Trophoblast cell (in vitro differentiated cells and primary cell): ENCODE data around the gene EXOSC5.

Source experiments
- DNase-seq, 2 donors: peaks; one replicate each; pipeline ENCODE4 v3.0.0-alpha.2; 2016
- H2AFZ ChIP-seq: 2 replicates; pipeline ENCODE4 v1.6.1; 2013; ENCODE audit warnings: low read length, moderate library complexity, mild to moderate bottlenecking; ENCODE audit not compliant: insufficient read depth, poor library complexity
- H2AK5ac ChIP-seq: 2 replicates; pipeline ENCODE4 v1.6.1; 2013; ENCODE audit warnings: mild to moderate bottlenecking, low read length
- H2BK120ac ChIP-seq: 2 replicates; pipeline ENCODE4 v1.6.1; 2013; ENCODE audit warnings: low read length, mild to moderate bottlenecking, moderate library complexity; ENCODE audit not compliant: insufficient read depth, poor library complexity
- H2BK12ac ChIP-seq: 2 replicates; pipeline ENCODE4 v1.6.1; 2013; ENCODE audit warnings: mild to moderate bottlenecking, low read length, moderate library complexity
- H2BK5ac ChIP-seq: 2 replicates; pipeline ENCODE4 v1.6.1; 2013; ENCODE audit warnings: low read length, low read depth, moderate library complexity, mild to moderate bottlenecking; ENCODE audit not compliant: poor library complexity
- H3K14ac ChIP-seq: 2 replicates; pipeline ENCODE4 v1.6.1; 2013; ENCODE audit warnings: mild to moderate bottlenecking, low read length
- H3K18ac ChIP-seq: 2 replicates; pipeline ENCODE4 v1.6.1; 2013; ENCODE audit warnings: mild to moderate bottlenecking, low read length
- H3K23ac ChIP-seq: 2 replicates; pipeline ENCODE4 v1.6.1; 2013; ENCODE audit warnings: low read length
- H3K27ac ChIP-seq: 2 replicates; pipeline ENCODE4 v1.5.1; 2013; ENCODE audit warnings: low read depth, mild to moderate bottlenecking, inconsistent platforms, low read length, moderate library complexity
- H3K27me3 ChIP-seq: 2 replicates; pipeline ENCODE4 v1.6.1; 2013; ENCODE audit warnings: inconsistent platforms, mild to moderate bottlenecking, low read length, moderate library complexity; ENCODE audit not compliant: insufficient read depth
- H3K36me3 ChIP-seq, 2 experiments: 1 replicate in 1 of 2; 2 replicates in 1 of 2; pipeline ENCODE4 v1.6.1; 2013; ENCODE audit warnings: low read length in 2 of 2, mild to moderate bottlenecking in 2 of 2, moderate library complexity in 1 of 2; ENCODE audit not compliant: insufficient read depth in 2 of 2, control insufficient read depth in 1 of 2
- H3K4ac ChIP-seq: 2 replicates; pipeline ENCODE4 v1.6.1; 2013; ENCODE audit warnings: low read depth, mild to moderate bottlenecking, low read length, moderate library complexity
- H3K4me1 ChIP-seq, 2 experiments: 1 replicate in 1 of 2; 2 replicates in 1 of 2; pipeline ENCODE4 v1.6.1; 2013; ENCODE audit warnings: low read length in 2 of 2, mild to moderate bottlenecking in 2 of 2, moderate library complexity in 1 of 2; ENCODE audit not compliant: insufficient read depth in 2 of 2, control insufficient read depth in 1 of 2
- H3K4me2 ChIP-seq: 2 replicates; pipeline ENCODE4 v1.6.1; 2013; ENCODE audit warnings: inconsistent platforms, mild to moderate bottlenecking, low read length, moderate library complexity
- H3K4me3 ChIP-seq: 2 replicates; pipeline ENCODE4 v1.5.1; 2013; ENCODE audit warnings: mild to moderate bottlenecking, low read depth, low read length, inconsistent platforms
- H3K79me1 ChIP-seq: one replicate; pipeline ENCODE4 v1.6.1; 2013; ENCODE audit warnings: low read length
- H3K79me2 ChIP-seq: 2 replicates; pipeline ENCODE4 v1.6.1; 2013; ENCODE audit warnings: low read length, mild to moderate bottlenecking; ENCODE audit not compliant: control insufficient read depth, insufficient read depth, poor library complexity
- H3K9ac ChIP-seq: 2 replicates; pipeline ENCODE4 v1.6.1; 2013; ENCODE audit warnings: mild to moderate bottlenecking, low read length
- H3K9me3 ChIP-seq: 2 replicates; pipeline ENCODE4 v1.6.1; 2013; ENCODE audit warnings: low read depth, mild to moderate bottlenecking, control low read depth, inconsistent platforms, low read length; ENCODE audit not compliant: insufficient read depth
- H4K12ac ChIP-seq: 2 replicates; pipeline ENCODE4 v1.6.1; 2013; ENCODE audit warnings: low read depth, mild to moderate bottlenecking, low read length, moderate library complexity
- H4K8ac ChIP-seq: 2 replicates; pipeline ENCODE4 v1.6.1; 2013; ENCODE audit warnings: low read depth, mild to moderate bottlenecking, low read length, moderate library complexity
- H4K91ac ChIP-seq: one replicate; pipeline ENCODE4 v1.6.1; 2013; ENCODE audit warnings: low read depth, mild to moderate bottlenecking, low read length, moderate library complexity
- WGBS: extraction: QIAGEN DNeasy Blood & Tissue Kit; methylation state at CpG from one replicate; pipeline ENCODE4 v1.1.7; 2013; ENCODE audit warnings: missing lambda C conversion rate; ENCODE audit not compliant: insufficient read length, insufficient coverage; ENCODE audit errors: extremely low coverage; 5-methylcytosine and 5-hydroxymethylcytosine counted together

The EXOSC5 gene

DNA sequence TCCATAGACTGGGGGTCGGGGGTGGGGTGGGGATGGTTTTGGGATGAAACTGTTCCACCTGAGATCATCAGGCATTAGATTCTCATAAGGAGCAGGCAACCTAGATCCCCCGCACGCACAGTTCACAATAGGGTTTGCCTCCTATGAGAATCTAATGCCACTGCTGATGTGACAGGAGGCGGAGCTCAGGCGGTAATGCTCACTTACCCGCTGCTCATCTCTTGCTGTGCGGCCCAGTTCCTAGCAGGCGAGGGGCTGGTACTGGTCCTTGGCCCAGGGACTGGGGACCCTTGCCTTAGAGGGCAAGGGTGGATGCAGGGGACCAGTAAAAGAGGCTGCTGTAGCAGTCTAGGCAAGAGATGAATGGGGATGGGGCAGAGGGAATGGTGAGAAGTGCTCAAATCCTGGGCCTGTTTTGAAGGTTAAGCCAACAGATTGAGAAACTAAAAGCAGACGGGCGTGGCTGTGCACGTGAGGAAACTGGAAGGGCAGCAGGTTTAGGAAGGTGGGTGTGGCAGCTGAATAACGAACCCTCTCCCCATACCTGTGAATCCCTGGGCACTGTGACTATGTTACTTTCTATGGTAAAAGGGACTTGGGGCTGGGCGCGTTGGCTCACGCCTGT, 44.3 kb upstream of the EXOSC5 start:
- H2BK5ac ChIP-seq = no peak overlapping the region
- no peak overlapping the region for H3K27ac ChIP-seq
- no peak overlapping the region for H4K12ac ChIP-seq
- H2BK120ac ChIP-seq = no peak overlapping the region
- no peak overlapping the region for H3K4me3 ChIP-seq
- no peak overlapping the region for H4K8ac ChIP-seq
- H3K79me1 ChIP-seq = peaks cover 2% of the 10 kb centered on the region
- H3K9me3 ChIP-seq = peaks cover 5% of the 10 kb centered on the region
- H3K4me2 ChIP-seq = no peak overlapping the region
- no peak overlapping the region for H3K9ac ChIP-seq
- no peak overlapping the region for H3K23ac ChIP-seq
- DNase-seq = no peak
- no CpG with 5 or more reads among the region's 15 CpGs for WGBS
- H2AFZ ChIP-seq = no peak overlapping the region
- H2AK5ac ChIP-seq = no peak overlapping the region
- no peak overlapping the region for H3K18ac ChIP-seq
- H2BK12ac ChIP-seq = no peak overlapping the region
- H3K36me3 ChIP-seq = peaks cover 4 to 6% of the 10 kb centered on the region in 2 experiments
- no peaks in the 10 kb centered on the region for H3K4me1 ChIP-seq
- no peaks in the 10 kb centered on the region for H3K79me2 ChIP-seq
- H4K91ac ChIP-seq = no peak overlapping the region
- no peak overlapping the region for H3K14ac ChIP-seq
- no peak overlapping the region for H3K4ac ChIP-seq
- H3K27me3 ChIP-seq = no peaks in the 10 kb centered on the region

DNA sequence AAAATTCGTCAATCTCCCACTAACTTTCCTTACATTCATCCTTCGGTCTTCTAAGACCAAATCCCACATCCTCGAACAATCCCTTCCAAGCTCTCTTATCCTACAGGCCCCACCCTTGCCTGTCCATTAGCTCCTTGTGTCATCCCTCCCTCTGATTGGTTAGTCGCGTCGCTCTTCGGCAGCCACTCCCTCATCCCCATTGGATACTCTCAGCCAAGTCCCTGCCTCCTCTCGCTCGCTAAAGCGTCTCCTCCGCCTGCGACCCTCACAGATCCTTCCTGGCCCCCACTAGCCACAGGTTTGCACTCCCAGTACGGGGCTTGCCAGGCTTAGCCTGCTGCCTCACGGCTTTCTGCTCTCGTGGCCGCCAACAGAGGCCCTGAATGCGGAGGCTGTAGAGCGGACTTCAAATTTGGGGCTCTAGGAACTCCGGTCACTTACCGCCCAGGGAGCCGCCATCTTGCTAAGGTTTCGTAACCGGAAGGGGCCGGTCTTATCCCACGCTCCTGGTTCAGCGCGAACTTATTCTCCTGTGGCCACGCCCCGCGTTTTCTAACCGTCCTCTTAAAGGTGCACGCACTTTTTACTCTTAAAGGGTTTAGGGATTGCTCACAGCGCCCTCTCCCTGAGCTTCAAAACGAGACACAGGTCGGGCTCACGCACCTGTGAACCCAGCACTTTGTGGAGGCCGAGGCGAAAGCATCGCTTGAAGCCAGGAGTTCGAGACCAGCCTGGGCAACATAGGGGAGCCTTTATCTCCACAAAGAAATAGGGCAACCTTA, 42.5 kb upstream of the EXOSC5 start, which contains the start of gene DMAC2:
DMAC2 (minus strand) TSS at position 472 of the 782 bp plus-strand sequence; CDS start at position 459, 13 bp downstream.
- Histone ChIP-seq H4K8ac (peak within 1 kb of the TSS; percentile 89), H2AK5ac (no peak within 1 kb of the TSS), H2AFZ (peak within 1 kb of the TSS; percentile 35), H3K4ac (peak within 1 kb of the TSS; percentile 10), H3K4me2 (peak within 1 kb of the TSS; percentile 64), H2BK120ac (no peak within 1 kb of the TSS), H3K79me2 (no peaks in the 10 kb centered on the region), H4K12ac (peak within 1 kb of the TSS; percentile 36), H3K23ac (no peak within 1 kb of the TSS), H2BK5ac (peak within 1 kb of the TSS; percentile 23), H3K4me1 (no peaks in the 10 kb centered on the region), H3K79me1 (peaks cover 2% of the 10 kb centered on the region), H3K27ac (peak within 1 kb of the TSS; percentile 75), H3K36me3 (peaks cover 9 to 10% of the 10 kb centered on the region in 2 experiments), H4K91ac (peak within 1 kb of the TSS; percentile 44), H3K27me3 (no peaks in the 10 kb centered on the region), H3K14ac (peak within 1 kb of the TSS; percentile 56), H2BK12ac (no peak within 1 kb of the TSS), H3K9me3 (peaks cover 2% of the 10 kb centered on the region), H3K4me3 (peak within 1 kb of the TSS; percentile 97), H3K9ac (peak within 1 kb of the TSS; percentile 96), H3K18ac (peak within 1 kb of the TSS; percentile 47)
- peak; percentile 99 for DNase-seq
- no CpG with 5 or more reads among the region's 40 CpGs for WGBS

DNA sequence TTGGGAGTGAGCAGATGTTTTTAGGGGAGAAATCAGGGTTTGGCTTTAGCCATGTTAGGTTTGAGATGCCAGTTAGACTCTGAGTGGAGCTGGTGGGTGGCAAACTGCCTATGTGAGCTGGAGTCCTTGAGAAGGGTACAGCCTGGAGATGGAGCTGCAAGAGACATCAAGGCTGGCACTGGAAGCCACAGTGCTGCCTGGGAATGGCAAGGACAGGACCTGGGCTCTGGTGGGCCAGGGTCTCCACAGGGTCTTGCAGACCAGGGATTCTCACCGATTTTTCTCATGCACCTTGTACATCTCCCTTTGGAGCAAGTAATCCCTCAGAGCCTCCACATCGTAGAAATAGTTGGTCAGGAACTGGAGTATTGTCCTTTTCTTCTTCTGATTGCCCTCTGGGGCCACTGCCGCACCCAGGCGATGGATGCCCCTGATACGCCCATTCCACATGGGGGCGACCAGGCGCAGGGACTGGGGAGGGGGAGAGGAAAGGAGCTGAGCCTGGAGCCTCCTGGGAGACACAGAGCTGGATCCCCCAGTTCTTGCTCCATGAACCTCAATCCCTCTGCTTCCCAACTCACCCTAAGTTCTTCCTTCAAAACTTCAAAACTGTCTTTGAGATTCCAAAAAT, 40.9 kb upstream of the EXOSC5 start:
- Histone ChIP-seq H3K9ac (no peak overlapping the region), H4K8ac (no peak overlapping the region), H3K4me3 (no peak overlapping the region), H3K18ac (no peak overlapping the region), H3K27me3 (no peaks in the 10 kb centered on the region), H2BK12ac (no peak overlapping the region), H3K4me2 (no peak overlapping the region), H4K91ac (no peak overlapping the region), H3K36me3 (peaks cover 14 to 16% of the 10 kb centered on the region in 2 experiments), H3K23ac (no peak overlapping the region), H3K79me2 (no peaks in the 10 kb centered on the region), H4K12ac (no peak overlapping the region), H2AK5ac (no peak overlapping the region), H3K4ac (no peak overlapping the region), H3K4me1 (no peaks in the 10 kb centered on the region), H3K9me3 (no peaks in the 10 kb centered on the region), H2AFZ (no peak overlapping the region), H2BK120ac (no peak overlapping the region), H3K79me1 (peaks cover 2% of the 10 kb centered on the region), H3K27ac (no peak overlapping the region), H3K14ac (no peak overlapping the region), H2BK5ac (no peak overlapping the region)
- DNase-seq = no peak
- no CpG with 5 or more reads among the region's 7 CpGs for WGBS

DNA sequence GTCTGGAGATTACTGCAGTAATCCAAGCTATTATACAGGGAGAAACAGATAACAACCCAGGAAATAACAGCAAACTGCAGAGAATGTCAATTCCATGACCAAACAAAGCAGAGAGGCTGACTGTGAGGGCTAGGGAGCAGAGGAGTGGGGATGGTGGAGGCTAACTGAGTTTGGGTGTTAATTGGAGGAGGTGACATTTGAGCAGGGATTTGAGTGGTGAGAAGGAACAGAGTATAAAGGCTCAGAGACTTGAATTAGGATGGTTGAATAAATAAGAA, 39.5 kb upstream of the EXOSC5 start:
- Histone ChIP-seq H2AK5ac (no peak overlapping the region), H3K79me1 (peaks cover 2% of the 10 kb centered on the region), H3K23ac (no peak overlapping the region), H3K4me1 (no peaks in the 10 kb centered on the region), H2BK120ac (no peak overlapping the region), H4K12ac (no peak overlapping the region), H3K36me3 (peaks cover 28% of the 10 kb centered on the region in 2 experiments), H3K79me2 (no peaks in the 10 kb centered on the region), H3K27me3 (no peaks in the 10 kb centered on the region), H2AFZ (no peak overlapping the region), H3K4ac (no peak overlapping the region), H2BK12ac (no peak overlapping the region), H3K18ac (no peak overlapping the region), H3K9me3 (peaks cover 4% of the 10 kb centered on the region), H3K9ac (no peak overlapping the region), H3K14ac (no peak overlapping the region), H2BK5ac (no peak overlapping the region), H3K4me2 (no peak overlapping the region), H3K4me3 (no peak overlapping the region), H4K91ac (no peak overlapping the region), H3K27ac (no peak overlapping the region), H4K8ac (no peak overlapping the region)
- DNase-seq = no peak
